Esophagus squamous epithelium (tissue), 5 donors: ENCODE data around the gene BBX. TPM values are rescaled to one million over a fixed set of nuclear protein-coding genes. Genes with fewer than 3 reads are reported as not detected.

Source experiments
- DNase-seq: peaks from one replicate; lab custom pipeline; 2025; lab: John Stamatoyannopoulos, UW
- H3K27ac ChIP-seq, 4 donors: fragments of 200-600 bp; sonication (generic); one replicate each; pipeline ENCODE4 v1.5.1; 2016 to 2019; ENCODE audit warnings: mild to moderate bottlenecking in 1 of 4
- H3K27me3 ChIP-seq, 4 donors: fragments of 200-600 bp; sonication (generic); 1 replicate in 3 of 4; 2 replicates in 1 of 4; pipeline versions ENCODE4 v1.5.1 to v1.6.0; 2017 to 2021; ENCODE audit warnings: antibody characterized with exemption in 1 of 4
- H3K36me3 ChIP-seq, 3 donors: fragments of 200-600 bp; sonication (generic); one replicate each; pipeline ENCODE4 v1.5.1; 2016 to 2019
- H3K4me1 ChIP-seq, 3 donors: fragments of 200-600 bp; sonication (generic); one replicate each; pipeline ENCODE4 v1.5.1; 2017 to 2019
- H3K4me3 ChIP-seq, 4 donors: fragments of 200-600 bp; sonication (generic); 1 replicate in 3 of 4; 2 replicates in 1 of 4; pipeline ENCODE4 v1.5.1; 2016 to 2019; ENCODE audit warnings: mild to moderate bottlenecking in 2 of 4, moderate library complexity in 1 of 4
- H3K9me3 ChIP-seq, 3 donors: fragments of 200-600 bp; sonication (generic); one replicate each; pipeline ENCODE4 v1.5.1; 2016 to 2019
- POLR2A ChIP-seq, 4 donors: fragments of 450-650 bp; IDR thresholded peaks; one replicate each; pipeline ENCODE4 v1.6.1; 2017; ENCODE audit warnings: antibody characterized with exemption in 4 of 4, mild to moderate bottlenecking in 4 of 4, moderate library complexity in 3 of 4
- WGBS, 2 donors: methylation state at CpG; one replicate each; pipeline ENCODE4 v1.1.5; 2018; 5-methylcytosine and 5-hydroxymethylcytosine counted together
- intact Hi-C: fragments of 100-400 bp; cut with DNase I; formaldehyde crosslinking; loops from one replicate; pipeline ENCODE4 v1.15.0; 2022
- total RNA-seq, 4 donors: library from RNA; depleted of rRNA; stranded (reverse); fragments of >200 nt; gene quantifications; one replicate each; pipeline ENCODE4 v1.1.0, GENCODE V29; 2016
- TF ChIP-seq, protein P1 (sequence below), 6 experiments: fragments of 450-650 bp in 4 of 6; fragments of 200-600 bp in 2 of 6; sonication (generic) in 2 of 6; IDR thresholded peaks; one replicate each; pipeline ENCODE4 v1.5.1; 2016 to 2019; ENCODE audit warnings: antibody characterized with exemption in 6 of 6, mild to moderate bottlenecking in 4 of 6, moderate library complexity in 4 of 6
- donor health status: DM: yes; HTN: yes; CAD: no.

BBX gene
- total RNA-seq, 4 donors from 2014 or later: 12.5 to 49.5 (median 35.8) TPM

DNA sequence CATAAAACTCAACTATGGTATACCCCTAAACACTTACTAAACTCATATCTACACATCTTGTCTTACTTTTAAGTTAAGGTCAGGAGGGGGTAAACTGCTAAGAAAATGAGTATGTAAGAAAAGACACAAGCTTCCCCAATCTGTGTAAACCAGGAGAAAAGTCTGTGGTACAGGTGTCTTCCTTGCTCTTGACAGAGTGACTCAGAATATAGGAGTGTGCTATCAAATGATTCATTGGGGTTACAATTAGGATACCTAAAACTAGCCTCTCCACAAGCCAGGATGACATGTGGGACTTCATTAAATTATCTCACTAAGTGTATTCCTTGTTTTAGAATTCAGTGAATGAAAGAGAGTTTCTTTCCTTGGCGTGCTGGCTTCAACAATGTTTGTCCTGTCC, 274.8 kb downstream of the BBX start:
- TF ChIP-seq, protein P1, sequence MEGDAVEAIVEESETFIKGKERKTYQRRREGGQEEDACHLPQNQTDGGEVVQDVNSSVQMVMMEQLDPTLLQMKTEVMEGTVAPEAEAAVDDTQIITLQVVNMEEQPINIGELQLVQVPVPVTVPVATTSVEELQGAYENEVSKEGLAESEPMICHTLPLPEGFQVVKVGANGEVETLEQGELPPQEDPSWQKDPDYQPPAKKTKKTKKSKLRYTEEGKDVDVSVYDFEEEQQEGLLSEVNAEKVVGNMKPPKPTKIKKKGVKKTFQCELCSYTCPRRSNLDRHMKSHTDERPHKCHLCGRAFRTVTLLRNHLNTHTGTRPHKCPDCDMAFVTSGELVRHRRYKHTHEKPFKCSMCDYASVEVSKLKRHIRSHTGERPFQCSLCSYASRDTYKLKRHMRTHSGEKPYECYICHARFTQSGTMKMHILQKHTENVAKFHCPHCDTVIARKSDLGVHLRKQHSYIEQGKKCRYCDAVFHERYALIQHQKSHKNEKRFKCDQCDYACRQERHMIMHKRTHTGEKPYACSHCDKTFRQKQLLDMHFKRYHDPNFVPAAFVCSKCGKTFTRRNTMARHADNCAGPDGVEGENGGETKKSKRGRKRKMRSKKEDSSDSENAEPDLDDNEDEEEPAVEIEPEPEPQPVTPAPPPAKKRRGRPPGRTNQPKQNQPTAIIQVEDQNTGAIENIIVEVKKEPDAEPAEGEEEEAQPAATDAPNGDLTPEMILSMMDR (IDR thresholded peaks at IDR 0.05): no peak
- TF ChIP-seq POLR2A (IDR thresholded peaks at IDR 0.05): no peak
- H3K9me3 ChIP-seq: no peaks in the 10 kb centered on the region
- H3K4me3 ChIP-seq: no peak overlapping the region
- no peak overlapping the region for H3K27ac ChIP-seq
- no peaks in the 10 kb centered on the region for H3K27me3 ChIP-seq
- H3K4me1 ChIP-seq: peaks cover 0 to 5% (median 0%) of the 10 kb centered on the region in 3 donors
- H3K36me3 ChIP-seq: peaks cover 5 to 62% (median 6%) of the 10 kb centered on the region in 3 donors
- DNase-seq: no peak
- 95 to 100% methylated on average over 1 of the region's 1 CpG for WGBS, 2 donors
- intact Hi-C loops: no loop called here

DNA sequence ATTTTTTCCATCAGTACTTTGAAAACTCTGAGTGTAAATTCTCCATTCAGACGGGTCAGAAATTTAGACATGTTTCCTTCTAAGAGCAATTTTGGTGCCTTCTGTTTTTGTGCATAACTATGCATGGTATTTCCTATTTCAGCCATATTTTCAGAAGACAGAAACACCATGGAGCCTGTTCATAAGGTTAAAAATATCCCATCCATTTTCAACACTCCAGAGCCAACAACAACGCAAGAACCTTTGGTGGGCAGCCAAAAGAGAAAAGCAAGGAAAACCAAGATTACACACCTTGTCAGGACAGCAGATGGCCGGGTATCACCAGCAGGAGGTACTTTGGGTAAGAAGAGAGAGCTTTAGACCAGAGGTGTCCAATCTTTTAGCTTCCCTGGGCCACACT, 275.6 kb downstream of the BBX start:
- no peak overlapping the region for H3K4me3 ChIP-seq
- H3K27ac ChIP-seq: no peak overlapping the region
- no peaks in the 10 kb centered on the region for H3K9me3 ChIP-seq
- intact Hi-C loops: no loop called here
- no peak for TF ChIP-seq POLR2A (IDR thresholded peaks at IDR 0.05)
- TF ChIP-seq, protein P1 (IDR thresholded peaks at IDR 0.05): no peak
- H3K4me1 ChIP-seq: peaks cover 0 to 5% (median 0%) of the 10 kb centered on the region in 3 donors
- WGBS, 2 donors: 87 to 100% methylated on average over 2 to 3 of the region's 3 CpGs
- H3K36me3 ChIP-seq: peaks cover 5 to 64% (median 6%) of the 10 kb centered on the region in 3 donors
- DNase-seq: no peak
- no peaks in the 10 kb centered on the region for H3K27me3 ChIP-seq

DNA sequence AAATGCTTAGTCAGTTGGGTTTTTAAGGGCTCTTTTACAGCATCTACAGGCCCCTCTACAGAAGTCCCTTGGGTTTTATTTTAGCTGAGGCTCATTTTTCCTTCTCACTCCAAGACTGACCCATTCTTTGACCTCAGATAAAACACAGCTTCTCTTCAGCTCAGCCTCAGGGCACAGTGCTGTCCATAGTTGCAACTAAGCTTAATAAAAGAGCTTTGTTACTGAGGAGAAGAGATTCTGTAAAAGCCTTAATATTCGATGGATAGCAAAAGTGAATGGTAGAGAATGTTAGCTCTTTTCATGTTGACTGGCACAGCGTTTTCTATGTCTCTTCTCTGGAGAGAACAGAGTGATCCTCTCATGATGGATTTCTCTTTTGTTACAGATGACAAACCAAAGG, 277.9 kb downstream of the BBX start:
- H3K27me3 ChIP-seq: no peaks in the 10 kb centered on the region
- no peaks in the 10 kb centered on the region for H3K9me3 ChIP-seq
- no peak for TF ChIP-seq POLR2A (IDR thresholded peaks at IDR 0.05)
- TF ChIP-seq, protein P1 (IDR thresholded peaks at IDR 0.05): no peak
- H3K36me3 ChIP-seq: peaks cover 5 to 76% (median 11%) of the 10 kb centered on the region in 3 donors
- intact Hi-C loops: no loop called here
- no peak overlapping the region for H3K4me3 ChIP-seq
- no peak overlapping the region for H3K27ac ChIP-seq
- peaks cover 0 to 5% (median 0%) of the 10 kb centered on the region in 3 donors for H3K4me1 ChIP-seq
- WGBS, 2 donors: 67 to 78% methylated on average over 2 of the region's 2 CpGs
- DNase-seq: no peak

DNA sequence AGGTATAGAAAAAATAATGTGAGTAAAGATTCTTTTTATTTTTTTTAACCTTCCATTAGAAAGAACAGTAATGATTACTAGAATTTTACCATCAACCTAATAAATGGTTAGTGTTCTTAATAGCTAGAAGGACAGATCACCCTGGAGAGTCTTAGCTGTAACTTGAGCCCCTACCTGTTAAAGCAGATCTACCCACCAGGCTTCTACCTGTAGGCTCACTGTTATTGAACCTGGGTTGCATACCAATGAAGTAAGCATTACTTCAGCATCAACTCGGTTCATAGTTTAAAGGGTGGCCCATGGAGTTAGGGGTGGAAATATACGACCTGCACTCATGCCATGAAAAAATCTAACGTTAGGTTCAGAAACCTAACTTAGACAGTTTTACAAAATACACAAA, 280.4 kb downstream of the BBX start:
- WGBS, 2 donors: 96 to 97% methylated on average over 3 of the region's 3 CpGs

DNA sequence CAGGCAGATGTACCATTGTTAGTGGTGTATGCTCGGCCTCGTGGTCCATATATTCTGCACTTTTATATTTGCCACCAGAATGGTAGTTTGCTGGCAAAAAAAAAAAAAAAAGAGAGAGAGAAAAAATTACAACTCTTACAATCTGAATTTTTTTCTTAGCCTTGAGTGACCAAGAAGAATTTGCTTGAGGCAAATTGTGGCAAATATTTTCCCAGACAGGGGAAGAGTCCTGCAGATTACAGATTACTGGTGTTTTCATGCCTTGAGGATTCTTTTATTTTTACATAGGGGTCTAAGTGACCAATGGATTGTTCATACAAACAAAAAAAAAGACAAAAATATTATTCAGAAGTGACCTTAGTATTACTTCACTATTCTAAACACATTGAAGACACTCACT, 283.3 kb downstream of the BBX start:
- Histone ChIP-seq H3K36me3 (peaks cover 5 to 81% (median 7%) of the 10 kb centered on the region in 3 donors), H3K4me1 (no peaks in the 10 kb centered on the region), H3K27me3 (no peaks in the 10 kb centered on the region), H3K4me3 (no peak overlapping the region), H3K9me3 (no peaks in the 10 kb centered on the region), H3K27ac (no peak overlapping the region)
- WGBS, 2 donors: 96 to 100% methylated on average over 2 of the region's 2 CpGs
- no peak for DNase-seq
- TF ChIP-seq, protein P1 (IDR thresholded peaks at IDR 0.05): no peak
- TF ChIP-seq POLR2A (IDR thresholded peaks at IDR 0.05): no peak
- intact Hi-C loops: no loop called here

More for the DNA sequence above, 280.4 kb downstream of the BBX start:
- TF ChIP-seq POLR2A (IDR thresholded peaks at IDR 0.05): no peak
- TF ChIP-seq, protein P1 (IDR thresholded peaks at IDR 0.05): no peak
- no peak overlapping the region for H3K4me3 ChIP-seq
- H3K36me3 ChIP-seq: peaks cover 5 to 100% (median 11%) of the 10 kb centered on the region in 3 donors
- H3K27me3 ChIP-seq: no peaks in the 10 kb centered on the region
- H3K9me3 ChIP-seq: no peaks in the 10 kb centered on the region
- intact Hi-C loops: no loop called here
- DNase-seq: no peak
- H3K27ac ChIP-seq: no peak overlapping the region
- no peaks in the 10 kb centered on the region for H3K4me1 ChIP-seq
